ENCODE results near the gene EXT2.

Gene EXT2

GRCh38 chr11:44136176-44136945 is 40.9 kb downstream of the EXT2 start:
- Histone ChIP-seq H3K79me2 (ENCODE audit: low read length) (no peaks in the 10 kb centered on the region), H3K9ac (ENCODE audit: low read length) (no peak overlapping the region), H3K27me3 (ENCODE audit: low read depth, low read length) (no peaks in the 10 kb centered on the region), H3K36me3 (replicated peaks; ENCODE audit: low read depth, low read length) (no peaks in the 10 kb centered on the region), H2AFZ (ENCODE audit: low read depth, low read length) (no peak overlapping the region), H3K9me3 (ENCODE audit: insufficient read depth, low read length) (no peaks in the 10 kb centered on the region), H4K20me1 (ENCODE audit: insufficient read depth, low read length) (no peaks in the 10 kb centered on the region), H3K27ac (ENCODE audit: low read length) (no peak overlapping the region), H3K4me3 (ENCODE audit: low read length) (no peak overlapping the region), H3K4me2 (ENCODE audit: low read length) (no peak overlapping the region), H3K4me1 (ENCODE audit: low read length) (no peaks in the 10 kb centered on the region)
- TF ChIP-seq CTCF (IDR thresholded peaks at IDR 0.05; ENCODE audit: low read depth, low read length), result no peak
- no peak for TF ChIP-seq EZH2phosphoT487 (IDR thresholded peaks at IDR 0.05; ENCODE audit: low read depth)

- H3K27me3 ChIP-seq (ENCODE audit: low read depth, low read length), result no peaks in the 10 kb centered on the region
- H2AFZ ChIP-seq (ENCODE audit: low read depth, low read length), result no peak overlapping the region
- H3K9ac ChIP-seq (ENCODE audit: low read length), result no peak overlapping the region
- no peak overlapping the region for H3K4me3 ChIP-seq (ENCODE audit: low read length)
- H3K4me1 ChIP-seq (ENCODE audit: low read length), result no peaks in the 10 kb centered on the region
- H3K27ac ChIP-seq (ENCODE audit: low read length), result no peak overlapping the region
- H3K36me3 ChIP-seq (replicated peaks; ENCODE audit: low read depth, low read length), result no peaks in the 10 kb centered on the region
- H3K4me2 ChIP-seq (ENCODE audit: low read length), result no peak overlapping the region
- H3K9me3 ChIP-seq (ENCODE audit: insufficient read depth, low read length), result no peaks in the 10 kb centered on the region
- TF ChIP-seq CTCF (IDR thresholded peaks at IDR 0.05; ENCODE audit: low read depth, low read length) (no peak), EZH2phosphoT487 (IDR thresholded peaks at IDR 0.05; ENCODE audit: low read depth) (no peak)
- H4K20me1 ChIP-seq (ENCODE audit: insufficient read depth, low read length), result no peaks in the 10 kb centered on the region
- no peaks in the 10 kb centered on the region for H3K79me2 ChIP-seq (ENCODE audit: low read length)
These were observed 41.6 kb downstream of the EXT2 start for GRCh38 chr11:44137057-44137456.

- Histone ChIP-seq H3K4me3 (ENCODE audit: low read length) (no peak overlapping the region), H4K20me1 (ENCODE audit: insufficient read depth, low read length) (no peaks in the 10 kb centered on the region), H3K27ac (ENCODE audit: low read length) (no peak overlapping the region), H3K27me3 (ENCODE audit: low read depth, low read length) (no peaks in the 10 kb centered on the region), H3K9ac (ENCODE audit: low read length) (no peak overlapping the region), H3K79me2 (ENCODE audit: low read length) (no peaks in the 10 kb centered on the region), H3K36me3 (replicated peaks; ENCODE audit: low read depth, low read length) (no peaks in the 10 kb centered on the region), H3K4me1 (ENCODE audit: low read length) (no peaks in the 10 kb centered on the region), H3K9me3 (ENCODE audit: insufficient read depth, low read length) (no peaks in the 10 kb centered on the region), H2AFZ (ENCODE audit: low read depth, low read length) (no peak overlapping the region), H3K4me2 (ENCODE audit: low read length) (no peak overlapping the region)
- no peak for TF ChIP-seq EZH2phosphoT487 (IDR thresholded peaks at IDR 0.05; ENCODE audit: low read depth)
- TF ChIP-seq CTCF (IDR thresholded peaks at IDR 0.05; ENCODE audit: low read depth, low read length), result no peak
These were observed 42.8 kb downstream of the EXT2 start for GRCh38 chr11:44138286-44138685.

- Histone ChIP-seq H3K4me1 (ENCODE audit: low read length) (no peaks in the 10 kb centered on the region), H3K27ac (ENCODE audit: low read length) (no peak overlapping the region), H2AFZ (ENCODE audit: low read depth, low read length) (no peak overlapping the region), H3K27me3 (ENCODE audit: low read depth, low read length) (no peaks in the 10 kb centered on the region), H4K20me1 (ENCODE audit: insufficient read depth, low read length) (no peaks in the 10 kb centered on the region), H3K9ac (ENCODE audit: low read length) (no peak overlapping the region), H3K4me2 (ENCODE audit: low read length) (no peak overlapping the region), H3K79me2 (ENCODE audit: low read length) (no peaks in the 10 kb centered on the region), H3K4me3 (ENCODE audit: low read length) (no peak overlapping the region), H3K9me3 (ENCODE audit: insufficient read depth, low read length) (no peaks in the 10 kb centered on the region), H3K36me3 (replicated peaks; ENCODE audit: low read depth, low read length) (no peaks in the 10 kb centered on the region)
- TF ChIP-seq CTCF (IDR thresholded peaks at IDR 0.05; ENCODE audit: low read depth, low read length) (no peak), EZH2phosphoT487 (IDR thresholded peaks at IDR 0.05; ENCODE audit: low read depth) (no peak)
These were observed 43.5 kb downstream of the EXT2 start for GRCh38 chr11:44138980-44139379.

All from OCI-LY3 (cell line).